GM12878 (cell line): ENCODE data around the gene DAB2. TPM values are rescaled to one million over a fixed set of nuclear protein-coding genes. Genes with fewer than 3 reads are reported as not detected.

Experiments used
- ATAC-seq: fragments of 200-7000 bp; cut with Tn5 transposase; 3 replicates; pipeline ENCODE4 v1.9.1; 2020; ENCODE audit warnings: mild to moderate bottlenecking, moderate library complexity
- BruUV-seq: library from RNA; stranded (reverse); fragments of 400-500 nt; replicated peaks from 2 replicates; lab custom pipeline; 2021; lab: Mats Ljungman, UMichigan
- CTCF ChIA-PET: fragments of 300-600 bp; sonication (Branson Sonifier 250); formaldehyde crosslinking; extraction: SDS; loops from one replicate; lab custom pipeline; 2021; ENCODE audit warnings: inconsistent platforms; lab: Yijun Ruan, JAX
- POLR2A ChIA-PET: fragments of 350-600 bp; formaldehyde crosslinking; extraction: SDS; loops from one replicate; lab custom pipeline; 2021; ENCODE audit warnings: inconsistent platforms; lab: Charles Lee
- RAD21 ChIA-PET: fragments of 300-600 bp; sonication (Branson Sonifier 250); formaldehyde crosslinking; loops from one replicate; lab custom pipeline; 2023; ENCODE audit warnings: antibody characterized with exemption; ENCODE audit not compliant: unreplicated experiment; lab: Charles Lee
- SMC1A ChIA-PET: fragments of 300-600 bp; sonication (Branson Sonifier 250); formaldehyde crosslinking; loops from one replicate; lab custom pipeline; 2023; ENCODE audit not compliant: unreplicated experiment, uncharacterized antibody; lab: Charles Lee
- DNase-seq: peaks from one replicate; pipeline ENCODE4 v3.0.0-alpha.2; 2011; ENCODE audit warnings: low read depth, low spot score
- FAIRE-seq: peaks from 3 replicates; lab custom pipeline; 2011; peaks lifted over from hg19 to GRCh38; lab: Jason Lieb, UNC
- H2AFZ ChIP-seq: 2 replicates; pipeline ENCODE4 v1.6.0; 2011; ENCODE audit warnings: low read depth, low read length, control low read depth; ENCODE audit not compliant: control insufficient read depth
- H3K27ac ChIP-seq: 2 replicates; pipeline ENCODE4 v1.5.1; 2011; ENCODE audit warnings: control low read depth; ENCODE audit not compliant: control insufficient read depth, insufficient read depth
- H3K27me3 ChIP-seq, 2 experiments: replicated peaks in 1 of 2; 2 replicates each; pipeline versions ENCODE4 v1.6.0 to v1.6.1; 2011; ENCODE audit warnings: low read length in 1 of 2; ENCODE audit not compliant: control insufficient read depth in 2 of 2, insufficient read depth in 2 of 2
- H3K36me3 ChIP-seq, 2 experiments: 2 replicates each; pipeline ENCODE4 v1.5.1; 2011; ENCODE audit warnings: low read length in 1 of 2; ENCODE audit not compliant: control insufficient read depth in 2 of 2, insufficient read depth in 2 of 2
- H3K4me1 ChIP-seq: 2 replicates; pipeline ENCODE4 v1.6.1; 2011; ENCODE audit warnings: mild to moderate bottlenecking, low read length, moderate library complexity, mixed read lengths; ENCODE audit not compliant: control insufficient read depth, insufficient read depth
- H3K4me2 ChIP-seq: 2 replicates; pipeline ENCODE4 v1.6.0; 2011; ENCODE audit warnings: control low read depth; ENCODE audit not compliant: control insufficient read depth, insufficient read depth
- H3K4me3 ChIP-seq: fragments of 200-600 bp; sonication (generic); 2 replicates; pipeline ENCODE4 v1.5.1; 2016
- H3K79me2 ChIP-seq: 2 replicates; pipeline ENCODE4 v1.6.0; 2011; ENCODE audit warnings: low read length; ENCODE audit not compliant: control insufficient read depth, insufficient read depth
- H3K9ac ChIP-seq: 2 replicates; pipeline ENCODE4 v1.8.0; 2011; ENCODE audit warnings: low read length, control low read depth, mixed read lengths; ENCODE audit not compliant: control insufficient read depth, insufficient read depth
- H3K9me3 ChIP-seq: replicated peaks from 3 replicates; pipeline ENCODE4 v1.5.1; 2011; ENCODE audit warnings: mild to moderate bottlenecking, low read length; ENCODE audit not compliant: control insufficient read depth, insufficient read depth
- H4K20me1 ChIP-seq: 2 replicates; pipeline ENCODE4 v1.6.0; 2011; ENCODE audit not compliant: control insufficient read depth, insufficient read depth
- CREB1 ChIP-seq: IDR thresholded peaks from 2 replicates; pipeline ENCODE4 v1.6.1; 2012; ENCODE audit warnings: low read depth, mild to moderate bottlenecking, inconsistent platforms
- NBN ChIP-seq: fragments of 450-650 bp; IDR thresholded peaks from 2 replicates; pipeline ENCODE4 v1.6.1; 2016
- NR2C1 ChIP-seq: fragments of 450-650 bp; IDR thresholded peaks from 2 replicates; pipeline ENCODE4 v1.6.1; 2017; ENCODE audit warnings: antibody characterized with exemption, mild to moderate bottlenecking, moderate library complexity
- POU2F2 ChIP-seq: IDR thresholded peaks from 3 replicates; pipeline ENCODE4 v1.6.1; 2011; ENCODE audit warnings: low read depth, mild to moderate bottlenecking, low read length, borderline replicate concordance
- RUNX3 ChIP-seq: IDR thresholded peaks from 2 replicates; pipeline ENCODE4 v1.6.1; 2012; ENCODE audit warnings: low read length, inconsistent platforms
- SP1 ChIP-seq: IDR thresholded peaks from one replicate; pipeline ENCODE4 v1.6.1; 2011; ENCODE audit warnings: low read depth, low read length
- SRF ChIP-seq, 2 experiments: IDR thresholded peaks; 2 replicates each; pipeline ENCODE4 v1.6.1; 2011; ENCODE audit warnings: low read depth in 2 of 2, low read length in 2 of 2, mild to moderate bottlenecking in 1 of 2, moderate library complexity in 1 of 2
- TBL1XR1 ChIP-seq: IDR thresholded peaks from 2 replicates; pipeline ENCODE4 v1.6.1; 2012; ENCODE audit warnings: low read depth, low read length, improper control_type of control experiment
- ZNF274 ChIP-seq: IDR thresholded peaks from one replicate; pipeline ENCODE4 v1.8.0; 2011; ENCODE audit not compliant: insufficient read length, insufficient read depth
- WGBS: methylation state at CpG from one replicate; pipeline ENCODE4 v1.1.6; 2016; ENCODE audit warnings: low lambda C conversion rate; ENCODE audit not compliant: insufficient replicate concordance, insufficient coverage; ENCODE audit errors: missing lambda C conversion rate; 5-methylcytosine and 5-hydroxymethylcytosine counted together
- in situ Hi-C: fragments of 300-500 bp; cut with MboI; formaldehyde crosslinking; loops from 9 replicates; pipeline ENCODE4 v1.14.3; 2018; ENCODE audit warnings: mixed read lengths
- intact Hi-C: fragments of 100-400 bp; cut with micrococcal nuclease; formaldehyde crosslinking; loops from one replicate; pipeline ENCODE4 v1.14.2; 2022; ENCODE audit not compliant: unreplicated experiment
- polyA plus RNA-seq, 11 experiments: library from polyadenylated mRNA; depleted of rRNA in 4 of 11; unstranded in 6 of 11; stranded (reverse) in 5 of 11; fragments of >200 nt; fragmentation: Nextera tagmentation in 4 of 11; fragmentation: Illumina TruSeq in 1 of 11; extraction: Ambion mirVana in 4 of 11; extraction: Trizol in 1 of 11; gene quantifications; 1 replicate in 1 of 11; 2 replicates in 10 of 11; pipeline versions ENCODE4 v1.2.1 to v1.2.3, GENCODE V29; 2011 to 2016; ENCODE audit warnings: inconsistent platforms in 2 of 11, missing spikeins in 2 of 11, low read depth in 1 of 11
- total RNA-seq, 4 experiments: library from RNA; depleted of rRNA in 3 of 4; stranded (reverse); fragments of >200 nt in 3 of 4; fragmentation: Illumina TruSeq in 1 of 4; extraction: Trizol in 1 of 4; gene quantifications; 2 replicates each; pipeline versions ENCODE4 v1.2.1 to v1.2.3, GENCODE V29; 2013 to 2021
- TF ChIP-seq, protein P1 (sequence below): IDR thresholded peaks from 2 replicates; pipeline ENCODE4 v1.6.1; 2011; ENCODE audit warnings: borderline replicate concordance, low read depth, mild to moderate bottlenecking, moderate library complexity, low read length; ENCODE audit not compliant: insufficient read depth, poor library complexity, severe bottlenecking
- TF ChIP-seq, protein P2 (sequence below): fragments of 450-650 bp; IDR thresholded peaks from 2 replicates; pipeline ENCODE4 v1.6.1; 2017; ENCODE audit warnings: borderline replicate concordance

The DAB2 gene
- total and polyA plus RNA-seq, 10 of the 15 experiments (the other 5 are each of a cell fraction or from before 2014, with no cell fraction given) = 0.05 to 0.23 (median 0.11) TPM; not detected in 7

DNA sequence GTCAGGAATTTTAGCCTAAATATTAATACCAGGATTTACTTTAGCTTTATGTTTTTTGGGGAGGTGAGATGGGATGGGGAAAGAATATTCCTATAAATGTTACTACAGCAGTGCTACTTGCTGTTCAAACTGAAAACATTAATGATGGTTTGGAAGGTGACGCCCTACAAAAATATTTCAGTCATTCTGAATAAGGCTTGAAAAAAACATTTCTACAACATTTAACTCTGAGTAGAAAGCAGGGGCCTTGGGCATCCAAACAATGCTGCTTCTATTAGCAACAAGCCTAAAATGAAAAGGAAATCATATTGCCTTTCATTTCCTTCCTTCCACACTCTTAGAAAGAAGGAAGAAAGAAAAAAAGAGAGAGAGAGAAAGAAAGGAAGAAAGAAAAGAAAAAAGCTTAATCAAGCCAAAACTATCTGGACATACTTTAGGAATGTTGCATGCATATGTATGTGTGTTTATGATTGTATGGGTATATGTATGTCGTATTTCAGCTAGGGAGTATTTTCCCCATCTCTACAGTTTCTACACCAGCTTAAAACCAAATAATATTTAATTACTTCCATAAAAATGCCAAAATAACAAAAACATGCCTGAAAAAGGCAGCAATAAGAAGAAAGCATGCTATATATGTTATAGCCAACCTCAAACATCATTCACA, 16.3 kb upstream of the DAB2 start:
- Histone ChIP-seq H3K4me1 (no peaks in the 10 kb centered on the region), H3K27me3 (no peaks in the 10 kb centered on the region), H3K79me2 (no peaks in the 10 kb centered on the region), H3K27ac (no peak overlapping the region), H3K4me2 (no peak overlapping the region), H3K36me3 (no peaks in the 10 kb centered on the region), H2AFZ (no peak overlapping the region), H3K9ac (no peak overlapping the region), H3K9me3 (no peaks in the 10 kb centered on the region), H4K20me1 (no peaks in the 10 kb centered on the region), H3K4me3 (no peak overlapping the region)
- WGBS = 10% methylated on average over 2 of the region's 2 CpGs
- BruUV-seq = no TSS peak
- CTCF ChIA-PET = interaction anchor here (1.3 kb wide), 1 partner anchor 131 kb away, joined by 3 read pairs; no protein-coding TSS in a partner anchor
- POLR2A ChIA-PET = interaction anchor here (0.6 kb wide), 1 partner anchor 802 kb away, joined by 3 read pairs; no protein-coding TSS in a partner anchor
- no peak for ATAC-seq
- no peak for TF ChIP-seq ZNF274
- TF ChIP-seq SP1 = no peak
- TF ChIP-seq, protein P1, sequence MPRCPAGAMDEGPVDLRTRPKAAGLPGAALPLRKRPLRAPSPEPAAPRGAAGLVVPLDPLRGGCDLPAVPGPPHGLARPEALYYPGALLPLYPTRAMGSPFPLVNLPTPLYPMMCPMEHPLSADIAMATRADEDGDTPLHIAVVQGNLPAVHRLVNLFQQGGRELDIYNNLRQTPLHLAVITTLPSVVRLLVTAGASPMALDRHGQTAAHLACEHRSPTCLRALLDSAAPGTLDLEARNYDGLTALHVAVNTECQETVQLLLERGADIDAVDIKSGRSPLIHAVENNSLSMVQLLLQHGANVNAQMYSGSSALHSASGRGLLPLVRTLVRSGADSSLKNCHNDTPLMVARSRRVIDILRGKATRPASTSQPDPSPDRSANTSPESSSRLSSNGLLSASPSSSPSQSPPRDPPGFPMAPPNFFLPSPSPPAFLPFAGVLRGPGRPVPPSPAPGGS = no peak
- TF ChIP-seq, protein P2, sequence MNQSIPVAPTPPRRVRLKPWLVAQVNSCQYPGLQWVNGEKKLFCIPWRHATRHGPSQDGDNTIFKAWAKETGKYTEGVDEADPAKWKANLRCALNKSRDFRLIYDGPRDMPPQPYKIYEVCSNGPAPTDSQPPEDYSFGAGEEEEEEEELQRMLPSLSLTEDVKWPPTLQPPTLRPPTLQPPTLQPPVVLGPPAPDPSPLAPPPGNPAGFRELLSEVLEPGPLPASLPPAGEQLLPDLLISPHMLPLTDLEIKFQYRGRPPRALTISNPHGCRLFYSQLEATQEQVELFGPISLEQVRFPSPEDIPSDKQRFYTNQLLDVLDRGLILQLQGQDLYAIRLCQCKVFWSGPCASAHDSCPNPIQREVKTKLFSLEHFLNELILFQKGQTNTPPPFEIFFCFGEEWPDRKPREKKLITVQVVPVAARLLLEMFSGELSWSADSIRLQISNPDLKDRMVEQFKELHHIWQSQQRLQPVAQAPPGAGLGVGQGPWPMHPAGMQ = no peak
- no peak for TF ChIP-seq RUNX3
- TF ChIP-seq TBL1XR1 = no peak
- no peak for TF ChIP-seq SRF (IDR thresholded peaks at IDR 0.05; ENCODE audit: low read depth in 2 of 2, low read length in 2 of 2)
- no peak for TF ChIP-seq NR2C1
- TF ChIP-seq NBN = no peak
- no peak for TF ChIP-seq CREB1
- TF ChIP-seq POU2F2 = no peak
- FAIRE-seq = no peak
- DNase-seq = no peak
- SMC1A ChIA-PET = interaction anchor here (1.2 to 1.3 kb wide), 2 partner anchors 11 to 111 kb away, joined by 3 read pairs; no protein-coding TSS in a partner anchor
- RAD21 ChIA-PET = no interaction called here
- intact Hi-C loops (no loop called here), in situ Hi-C loops (no loop called here)
